Activated T-helper 2 cell treated with anti-CD3 and anti-CD28 coated beads, Interferon-gamma antibody, Interleukin-2, Interleukin-4, amounts not matched to agents 10 μg/mL and 5 μg/mL and 100 μg/mL, durations not matched to agents 14 hours and 24 hours and 36 hours (primary cell): Measurements from ENCODE around the gene HYKK. TPM values are rescaled to one million over a fixed set of nuclear protein-coding genes. Genes with fewer than 3 reads are reported as not detected.
"Not testable (repeated sequence)": the region's sequence is repeated elsewhere in the genome, so short reads cannot be mapped to it uniquely, and the experiment has no call there.

ENCODE experiments used
- DNase-seq: peaks from one replicate; pipeline ENCODE4 v3.0.0; 2021; ENCODE audit warnings: low spot score
- H3K27ac Mint-ChIP-seq: one replicate; pipeline ENCODE4 v1.8.0; 2021; ENCODE audit warnings: mixed read lengths
- H3K27me3 Mint-ChIP-seq: one replicate; pipeline ENCODE4 v1.8.0; 2021; ENCODE audit warnings: low read depth, mixed read lengths
- H3K36me3 Mint-ChIP-seq: one replicate; pipeline ENCODE4 v1.8.0; 2021; ENCODE audit warnings: low read depth, mixed read lengths
- H3K4me1 Mint-ChIP-seq: one replicate; pipeline ENCODE4 v1.8.0; 2021; ENCODE audit warnings: low read depth, mixed read lengths
- H3K4me3 Mint-ChIP-seq: one replicate; pipeline ENCODE4 v1.8.0; 2021; ENCODE audit warnings: low read depth, mild to moderate bottlenecking, moderate library complexity, mixed read lengths
- H3K9me3 Mint-ChIP-seq: one replicate; pipeline ENCODE4 v1.8.0; 2021; ENCODE audit warnings: mixed read lengths
- intact Hi-C: fragments of 100-400 bp; cut with micrococcal nuclease; formaldehyde crosslinking; loops from one replicate; pipeline ENCODE4 v1.15.1; 2023
- total RNA-seq: library from RNA; stranded (reverse); gene quantifications from 2 replicates; pipeline ENCODE4 v1.2.3, GENCODE V29; 2022

Gene HYKK
- total RNA-seq, 1 donor from 2014 or later = 0.89 TPM

DNA sequence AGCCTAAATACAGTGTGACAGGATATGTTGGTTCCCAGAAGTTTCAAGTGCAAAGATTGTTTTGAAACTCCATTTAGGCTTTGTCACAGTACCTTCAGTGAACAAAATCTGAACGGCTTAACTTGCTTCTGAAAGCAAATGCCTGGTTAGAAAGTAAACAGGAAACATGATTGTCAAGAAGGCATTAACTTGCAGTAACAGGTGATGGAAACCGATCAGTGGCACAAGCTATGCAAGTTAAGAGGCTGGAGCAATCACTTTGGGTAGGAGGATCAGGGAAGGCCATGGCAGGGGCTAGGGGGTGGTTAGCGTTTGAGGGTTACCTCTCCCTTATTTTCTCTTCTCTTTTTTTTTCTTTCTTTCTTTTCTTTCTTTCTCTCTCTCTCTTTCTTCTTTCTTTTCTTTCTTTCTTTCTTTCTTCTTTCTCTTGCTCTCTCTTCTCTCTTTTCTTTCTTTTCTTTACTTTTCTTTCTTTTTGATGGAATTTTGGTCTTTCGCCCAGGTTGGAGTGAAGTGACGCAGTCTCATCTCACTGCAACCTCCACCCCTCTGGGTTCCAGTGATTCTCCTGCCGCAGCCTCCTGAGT lies 2.4 kb downstream of the HYKK start:
- Mint-ChIP-seq H3K4me1 (peaks cover 16% of the 10 kb centered on the region), H3K9me3 (no peaks in the 10 kb centered on the region), H3K4me3 (no peak overlapping the region), H3K27ac (no peak overlapping the region), H3K27me3 (peaks cover 23% of the 10 kb centered on the region), H3K36me3 (no peaks in the 10 kb centered on the region)
- intact Hi-C loops = loop anchor here (5.0 kb wide), 1 partner anchor 73 kb away; the partner anchor contains the start of gene IREB2
- DNase-seq = no peak

DNA sequence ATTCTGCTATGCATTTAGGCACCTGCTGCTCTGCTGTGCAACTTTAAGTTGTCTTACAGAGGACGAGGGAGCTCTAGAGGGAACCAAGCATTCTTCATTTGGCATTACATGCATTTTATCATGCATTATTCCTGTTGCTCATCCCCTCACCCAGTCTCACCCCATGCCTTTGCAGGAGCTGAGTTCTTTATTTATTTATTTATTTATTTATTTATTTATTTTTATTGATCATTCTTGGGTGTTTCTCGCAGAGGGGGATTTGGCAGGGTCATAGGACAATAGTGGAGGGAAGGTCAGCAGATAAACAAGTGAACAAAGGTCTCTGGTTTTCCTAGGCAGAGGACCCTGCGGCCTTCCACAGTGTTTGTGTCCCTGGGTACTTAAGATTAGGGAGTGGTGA lies 12.7 kb downstream of the HYKK start:
- H3K4me1 Mint-ChIP-seq, H3K27ac Mint-ChIP-seq, H3K9me3 Mint-ChIP-seq, H3K27me3 Mint-ChIP-seq, DNase-seq, intact Hi-C loops, H3K36me3 Mint-ChIP-seq, H3K4me3 Mint-ChIP-seq: not testable (repeated sequence)

DNA sequence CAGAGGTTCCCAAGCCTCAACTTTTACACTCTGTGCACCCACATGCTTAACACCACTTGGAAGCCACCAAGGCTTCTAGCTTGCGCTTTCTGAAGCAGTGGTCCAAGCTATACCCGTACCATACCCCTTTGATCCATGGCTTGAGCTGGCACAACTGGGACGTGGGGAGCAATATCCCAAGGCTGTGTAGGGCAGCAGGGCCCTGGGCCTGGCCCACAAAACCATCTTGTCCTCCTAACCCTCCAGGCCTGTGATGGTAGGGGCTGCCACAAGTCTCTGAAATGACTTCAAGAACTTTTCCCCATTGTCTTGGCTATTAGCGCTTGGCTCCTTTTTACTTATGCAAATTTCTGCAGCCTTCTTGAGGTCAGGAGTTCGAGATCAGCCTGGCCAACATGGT lies 16.9 kb downstream of the HYKK start:
- no peaks in the 10 kb centered on the region for H3K9me3 Mint-ChIP-seq
- no peak overlapping the region for H3K4me3 Mint-ChIP-seq
- intact Hi-C loops = no loop called here
- peaks cover 1% of the 10 kb centered on the region for H3K27me3 Mint-ChIP-seq
- H3K4me1 Mint-ChIP-seq = no peaks in the 10 kb centered on the region
- no peak for DNase-seq
- H3K27ac Mint-ChIP-seq = no peak overlapping the region
- no peaks in the 10 kb centered on the region for H3K36me3 Mint-ChIP-seq

DNA sequence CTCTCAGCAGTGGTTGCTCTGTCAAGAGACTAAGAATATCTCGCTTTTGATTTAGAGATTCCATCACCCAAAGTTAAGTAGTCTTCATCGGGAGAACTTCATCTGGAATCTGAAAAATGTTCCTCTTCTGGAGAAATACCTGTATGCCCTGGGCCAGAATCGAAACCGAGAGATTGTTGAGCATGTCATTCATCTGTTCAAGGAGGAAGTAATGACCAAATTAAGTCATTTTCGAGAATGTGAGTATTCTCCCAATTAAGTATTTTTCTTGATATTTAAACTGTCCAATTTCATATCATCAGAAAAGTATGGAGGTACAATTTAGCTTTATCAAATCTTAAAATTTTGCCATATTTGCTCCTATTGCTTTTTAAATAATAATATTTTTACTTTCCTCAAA lies 19.9 kb downstream of the HYKK start:
- Mint-ChIP-seq H3K36me3 (no peaks in the 10 kb centered on the region), H3K27me3 (peaks cover 1% of the 10 kb centered on the region)
- intact Hi-C loops = no loop called here

DNA sequence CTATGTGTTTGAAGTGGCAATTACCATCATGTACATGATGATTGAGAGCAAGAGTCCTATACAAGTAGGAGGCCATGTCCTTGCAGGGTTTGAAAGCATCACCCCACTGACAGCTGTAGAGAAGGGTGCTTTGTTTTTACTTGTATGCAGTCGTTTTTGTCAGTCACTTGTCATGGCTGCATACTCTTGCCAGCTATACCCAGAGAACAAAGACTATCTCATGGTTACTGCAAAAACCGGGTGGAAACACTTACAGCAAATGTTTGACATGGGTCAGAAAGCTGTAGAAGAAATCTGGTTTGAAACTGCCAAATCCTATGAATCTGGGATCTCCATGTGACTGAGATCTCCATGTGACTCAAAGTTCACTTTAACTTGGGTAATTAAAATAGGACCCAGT lies 26.0 kb downstream of the HYKK start:
- H3K36me3 Mint-ChIP-seq = no peaks in the 10 kb centered on the region
- no peak for DNase-seq
- H3K4me1 Mint-ChIP-seq = peaks cover 2% of the 10 kb centered on the region
- no peak overlapping the region for H3K27ac Mint-ChIP-seq
- no peaks in the 10 kb centered on the region for H3K9me3 Mint-ChIP-seq
- intact Hi-C loops = no loop called here
- H3K4me3 Mint-ChIP-seq = no peak overlapping the region
- peaks cover 1% of the 10 kb centered on the region for H3K27me3 Mint-ChIP-seq

More for the DNA sequence above, 19.9 kb downstream of the HYKK start:
- Mint-ChIP-seq H3K4me3 (no peak overlapping the region), H3K4me1 (no peaks in the 10 kb centered on the region), H3K27ac (no peak overlapping the region), H3K9me3 (no peaks in the 10 kb centered on the region)
- DNase-seq = no peak

DNA sequence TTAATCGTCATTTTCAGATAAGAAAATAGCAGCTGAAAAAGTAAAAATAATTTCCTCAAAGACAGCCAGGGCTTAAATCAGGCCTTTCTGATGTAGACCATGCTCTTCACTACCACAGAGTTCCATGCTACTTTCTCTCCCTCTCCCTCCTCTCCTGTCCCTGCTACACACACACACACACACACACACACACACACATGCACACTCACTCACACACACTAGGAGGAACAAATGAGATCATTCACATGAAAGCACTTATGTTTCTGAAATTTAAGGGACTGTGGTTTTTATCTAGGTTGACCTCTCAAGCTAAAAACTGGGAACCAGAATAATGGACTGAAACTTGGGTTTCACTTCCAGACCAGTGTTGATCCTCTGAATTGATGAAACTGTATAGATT lies 28.8 kb downstream of the HYKK start:
- H3K36me3 Mint-ChIP-seq = peaks cover 3% of the 10 kb centered on the region
- intact Hi-C loops = no loop called here
- H3K27me3 Mint-ChIP-seq = peaks cover 1% of the 10 kb centered on the region
- peaks cover 10% of the 10 kb centered on the region for H3K4me1 Mint-ChIP-seq
- H3K27ac Mint-ChIP-seq = no peak overlapping the region
- DNase-seq = no peak
- H3K9me3 Mint-ChIP-seq = no peaks in the 10 kb centered on the region
- no peak overlapping the region for H3K4me3 Mint-ChIP-seq

DNA sequence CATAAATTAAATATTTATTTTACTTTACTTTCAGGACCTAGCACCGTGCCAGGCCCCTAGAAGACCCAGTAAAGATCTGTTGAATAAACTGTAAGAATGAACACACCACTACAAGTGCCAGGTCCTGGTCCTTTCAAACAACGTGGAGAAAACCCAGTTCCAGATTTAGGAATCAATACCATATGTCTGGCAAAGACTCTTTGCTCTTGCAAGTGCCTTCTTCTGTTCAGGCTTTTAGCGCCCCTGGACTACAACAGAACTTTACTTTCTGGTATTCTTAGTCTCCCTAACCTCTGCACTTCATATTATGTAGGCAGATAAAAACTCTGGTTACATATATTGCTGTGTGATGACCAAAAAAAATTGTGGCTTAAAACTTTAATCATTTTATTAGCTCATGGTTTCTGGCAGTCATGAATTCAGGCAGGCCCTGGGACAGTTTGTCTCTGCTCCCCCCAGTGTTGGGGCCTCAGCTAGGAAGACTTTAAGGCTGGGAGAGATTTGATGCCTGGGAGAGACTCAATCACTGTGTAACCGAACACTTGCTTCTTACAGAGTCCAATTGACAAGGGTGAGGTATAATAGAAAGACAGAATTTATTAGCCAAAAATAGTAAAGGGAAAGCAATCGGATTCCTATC lies 30.0 kb downstream of the HYKK start:
- DNase-seq = no peak
- H3K27me3 Mint-ChIP-seq = peaks cover 1% of the 10 kb centered on the region
- intact Hi-C loops = no loop called here
- H3K4me3 Mint-ChIP-seq = no peak overlapping the region
- no peak overlapping the region for H3K27ac Mint-ChIP-seq
- peaks cover 21% of the 10 kb centered on the region for H3K4me1 Mint-ChIP-seq
- no peaks in the 10 kb centered on the region for H3K9me3 Mint-ChIP-seq
- peaks cover 15% of the 10 kb centered on the region for H3K36me3 Mint-ChIP-seq

DNA sequence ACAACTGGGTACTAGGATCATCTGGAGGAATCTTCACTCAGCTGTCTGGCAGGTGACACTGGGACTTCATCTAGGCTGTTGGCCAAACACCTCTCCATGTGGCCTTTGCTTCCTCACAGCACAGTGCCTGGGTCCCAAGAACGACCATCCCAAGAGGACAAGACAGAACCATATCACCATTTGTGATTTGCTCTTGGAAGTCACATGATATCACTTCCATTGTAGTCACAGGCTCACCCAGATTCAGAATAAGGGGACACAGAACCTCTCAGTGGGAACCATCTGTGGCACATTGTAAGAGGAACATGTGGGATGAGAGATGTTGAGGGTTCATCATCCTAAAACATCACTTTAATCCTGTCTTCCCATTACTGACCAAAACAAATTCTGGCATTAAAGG lies 31.0 kb downstream of the HYKK start:
- intact Hi-C loops = no loop called here
- Mint-ChIP-seq H3K4me1 (peaks cover 26% of the 10 kb centered on the region), H3K9me3 (no peaks in the 10 kb centered on the region), H3K27me3 (peaks cover 1% of the 10 kb centered on the region), H3K36me3 (peaks cover 25% of the 10 kb centered on the region), H3K27ac (no peak overlapping the region), H3K4me3 (peak overlapping the region; percentile 28)
- no peak for DNase-seq

DNA sequence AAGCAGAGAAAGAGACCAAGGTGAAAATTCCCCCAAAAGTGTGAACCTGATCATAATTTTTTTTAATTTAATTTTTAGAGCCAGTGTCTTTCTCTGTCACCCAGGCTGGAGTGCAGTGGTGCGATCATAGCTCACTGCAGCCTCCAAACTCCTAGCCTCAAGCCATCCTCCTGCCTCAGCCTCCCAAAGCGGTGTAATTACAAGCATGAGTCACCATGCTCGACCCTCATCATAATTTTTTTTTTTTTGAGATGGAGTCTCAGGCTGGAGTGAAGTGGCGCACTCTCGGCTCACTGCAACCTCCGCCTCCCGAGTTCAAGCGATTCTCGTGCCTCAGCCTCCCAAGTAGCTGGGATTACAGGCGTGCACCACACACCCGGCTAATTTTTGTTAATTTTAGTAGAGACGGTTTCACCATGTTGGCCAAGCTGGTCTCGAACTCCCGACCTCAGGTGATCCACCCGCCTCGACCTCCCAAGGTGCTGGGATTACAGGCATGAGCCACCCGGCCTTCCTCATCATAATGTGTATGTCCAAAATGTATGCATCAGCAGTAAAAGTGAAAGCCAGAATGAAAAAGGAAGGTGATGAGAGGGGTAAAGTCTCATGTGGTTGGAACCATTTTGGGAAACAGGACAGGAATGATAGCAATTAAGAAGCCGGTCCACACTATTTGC lies 32.2 kb downstream of the HYKK start:
- H3K27me3 Mint-ChIP-seq, DNase-seq, H3K9me3 Mint-ChIP-seq: not testable (repeated sequence)
- intact Hi-C loops = loop anchor here (1.0 to 2.0 kb wide), 3 partner anchors 32 to 333 kb away; partner anchors contain the start of genes HYKK, IREB2 and MORF4L1
- Mint-ChIP-seq H3K4me1 (peaks cover 29% of the 10 kb centered on the region), H3K36me3 (peaks cover 35% of the 10 kb centered on the region), H3K27ac (peak overlapping the region; percentile 95), H3K4me3 (peak overlapping the region; percentile 97)

DNA sequence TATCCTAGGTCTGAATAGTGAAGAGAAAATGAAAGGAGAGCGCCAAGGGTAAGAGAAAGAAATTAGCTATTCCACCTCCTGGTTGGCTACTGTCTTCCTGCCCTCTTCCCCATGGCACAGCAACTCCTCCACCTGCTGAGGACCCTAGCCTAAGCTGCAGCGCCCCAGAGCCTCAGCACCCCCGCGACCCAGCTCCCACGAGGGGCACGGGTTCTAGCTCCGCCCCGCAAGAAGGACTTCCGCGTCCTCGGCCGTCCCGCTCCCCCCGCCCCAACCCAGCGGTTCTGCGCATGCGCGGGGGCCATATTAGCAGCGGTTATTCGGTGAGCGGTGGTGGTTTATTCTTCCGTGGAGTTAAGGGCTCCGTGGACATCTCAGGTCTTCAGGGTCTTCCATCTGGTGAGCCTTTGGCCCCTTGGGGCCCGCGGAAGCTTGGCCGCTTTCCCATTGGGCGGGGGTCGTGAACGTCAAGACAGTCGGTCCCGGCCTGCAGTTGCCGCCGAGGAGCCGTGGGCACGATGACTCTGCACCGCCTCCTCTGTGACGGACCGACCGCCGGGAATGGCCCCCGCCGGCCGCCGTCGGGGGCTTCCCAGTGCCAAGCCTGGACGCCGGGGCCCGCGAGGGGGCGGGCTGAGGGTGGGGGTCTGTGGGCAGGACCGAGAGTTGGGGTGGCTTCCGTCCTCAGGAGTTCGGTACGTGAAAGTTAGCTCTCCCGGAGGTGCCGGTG lies 32.9 kb downstream of the HYKK start, which contains the start of gene PSMA4:
Gene PSMA4 (plus strand): TSS at position 304 of the 730 bp plus-strand sequence. CDS start 1,484 bp downstream, outside the sequence.
- peaks cover 40% of the 10 kb centered on the region for H3K36me3 Mint-ChIP-seq
- DNase-seq = peak; percentile 92
- peaks cover 1% of the 10 kb centered on the region for H3K27me3 Mint-ChIP-seq
- no peaks in the 10 kb centered on the region for H3K9me3 Mint-ChIP-seq
- peaks cover 29% of the 10 kb centered on the region for H3K4me1 Mint-ChIP-seq
- H3K27ac Mint-ChIP-seq = peak within 1 kb of the TSS; percentile 95
- intact Hi-C loops = loop anchor here (1.0 to 2.0 kb wide), 3 partner anchors 33 to 332 kb away; partner anchors contain the start of genes HYKK, IREB2 and MORF4L1
- H3K4me3 Mint-ChIP-seq = peak within 1 kb of the TSS; percentile 97

DNA sequence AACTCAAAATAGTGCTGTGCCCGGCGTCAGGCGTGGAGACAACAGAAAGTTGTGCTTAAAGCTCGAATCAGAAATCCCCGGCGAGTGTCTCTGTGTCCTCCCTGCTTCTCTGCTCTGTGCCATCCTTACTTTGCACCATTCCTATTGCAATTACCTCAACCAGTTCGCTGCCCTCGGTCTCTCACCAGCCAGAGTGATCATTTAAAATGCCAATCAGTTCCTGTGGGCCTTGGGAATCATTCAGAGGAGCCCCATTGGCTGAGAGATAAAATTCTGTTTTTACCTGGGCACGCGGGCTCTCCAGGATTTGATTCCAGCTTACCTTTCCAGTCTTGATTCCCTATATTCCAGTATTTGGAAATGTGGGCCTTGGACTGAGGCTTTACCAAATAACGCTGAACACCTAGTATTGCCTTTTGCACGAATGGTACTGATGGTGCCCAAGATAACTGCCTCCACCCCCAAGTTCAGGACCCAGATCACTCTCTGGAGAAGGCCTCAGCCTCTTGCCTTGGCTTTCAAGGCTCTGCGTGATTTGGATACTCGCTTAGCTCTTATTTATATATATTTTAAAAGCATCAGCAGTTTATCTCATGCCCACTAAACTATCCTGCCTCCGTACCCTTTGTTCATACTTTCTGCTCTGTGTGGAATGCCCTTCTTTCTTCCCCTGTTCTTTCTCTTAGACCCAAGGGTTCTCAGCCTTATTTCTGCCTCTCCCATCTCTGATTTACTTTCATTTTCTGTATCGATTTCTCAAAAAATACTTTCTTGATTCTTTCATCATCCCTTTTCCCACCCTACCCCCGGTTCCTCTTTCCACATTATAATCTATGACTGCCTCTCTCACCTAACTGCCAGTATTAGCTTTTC lies 33.7 kb downstream of the HYKK start:
- H3K4me3 Mint-ChIP-seq = peak overlapping the region; percentile 97
- peak overlapping the region; percentile 95 for H3K27ac Mint-ChIP-seq
- DNase-seq = no peak
- H3K27me3 Mint-ChIP-seq = no peaks in the 10 kb centered on the region
- peaks cover 29% of the 10 kb centered on the region for H3K4me1 Mint-ChIP-seq
- intact Hi-C loops = loop anchor here (1.0 to 2.0 kb wide), 3 partner anchors 34 to 332 kb away; partner anchors contain the start of genes HYKK, IREB2 and MORF4L1
- no peaks in the 10 kb centered on the region for H3K9me3 Mint-ChIP-seq
- peaks cover 48% of the 10 kb centered on the region for H3K36me3 Mint-ChIP-seq

DNA sequence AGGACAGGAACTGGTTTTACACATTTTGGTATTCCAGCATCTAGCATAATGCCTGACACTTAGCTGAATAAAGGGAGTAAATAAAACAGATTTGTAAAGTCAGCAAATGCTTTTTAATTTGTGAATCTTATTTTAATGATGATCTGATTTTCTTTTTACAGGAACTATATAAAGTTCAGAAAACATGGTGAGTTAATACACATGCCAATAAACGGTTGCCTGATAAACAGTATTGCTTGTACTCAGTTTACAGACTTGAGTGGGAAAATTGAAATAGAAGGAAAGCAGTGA lies 34.3 kb downstream of the HYKK start:
- peaks cover 54% of the 10 kb centered on the region for H3K36me3 Mint-ChIP-seq
- intact Hi-C loops = loop anchor here (2.0 kb wide), 2 partner anchors 103 to 331 kb away; partner anchors contain the start of genes IREB2 and MORF4L1
- H3K9me3 Mint-ChIP-seq = no peaks in the 10 kb centered on the region
- no peak for DNase-seq
- H3K27ac Mint-ChIP-seq = peak overlapping the region; percentile 95
- peak overlapping the region; percentile 97 for H3K4me3 Mint-ChIP-seq
- no peaks in the 10 kb centered on the region for H3K27me3 Mint-ChIP-seq
- peaks cover 27% of the 10 kb centered on the region for H3K4me1 Mint-ChIP-seq
